ENCODE measurements around the gene LENG9.
"Not testable (repeated sequence)": the region's sequence is repeated elsewhere in the genome, so short reads cannot be mapped to it uniquely, and the experiment has no call there.

Gene LENG9

GRCh38 chr19:54449701-54450069 lies 13.9 kb downstream of the LENG9 start:
- no peak for TF ChIP-seq CTCF (IDR thresholded peaks at IDR 0.05)
- no peaks in the 10 kb centered on the region for H3K27me3 ChIP-seq
- H3K9me3 ChIP-seq = no peaks in the 10 kb centered on the region
- peak overlapping the region; percentile 66 to 91 for H3K4me3 ChIP-seq (ENCODE audit: low read depth in 1 of 2, low read length in 1 of 2)
- peaks cover 48% of the 10 kb centered on the region for H3K36me3 ChIP-seq
- H3K27ac ChIP-seq = peak overlapping the region; percentile 97
- H3K4me1 ChIP-seq (ENCODE audit: control insufficient read depth in 1 of 2, insufficient read depth in 1 of 2, low read depth in 1 of 2, low read length in 1 of 2) = peaks cover 31 to 33% of the 10 kb centered on the region in 2 experiments

- H3K36me3 ChIP-seq = peaks cover 43% of the 10 kb centered on the region
- peak; percentile 30 for TF ChIP-seq CTCF (IDR thresholded peaks at IDR 0.05)
- peak within 1 kb of the TSS; percentile 66 to 91 for H3K4me3 ChIP-seq (ENCODE audit: low read depth in 1 of 2, low read length in 1 of 2)
- peaks cover 31 to 33% of the 10 kb centered on the region in 2 experiments for H3K4me1 ChIP-seq (ENCODE audit: control insufficient read depth in 1 of 2, insufficient read depth in 1 of 2, low read depth in 1 of 2, low read length in 1 of 2)
- H3K9me3 ChIP-seq = no peaks in the 10 kb centered on the region
- peak within 1 kb of the TSS; percentile 97 for H3K27ac ChIP-seq
- no peaks in the 10 kb centered on the region for H3K27me3 ChIP-seq
Measured at GRCh38 chr19:54448774-54449700, 14.5 kb downstream of the LENG9 start, which contains the start of gene LENG8. LENG8 (plus strand) TSS chr19:54449199; CDS start chr19:54451345, 2,146 bp downstream.

GRCh38 chr19:54448040-54448773 lies 15.4 kb downstream of the LENG9 start:
- Histone ChIP-seq H3K27ac (peak overlapping the region; percentile 97), H3K9me3 (no peaks in the 10 kb centered on the region), H3K27me3 (no peaks in the 10 kb centered on the region), H3K4me1 (ENCODE audit: control insufficient read depth in 1 of 2, insufficient read depth in 1 of 2, low read depth in 1 of 2, low read length in 1 of 2) (peaks cover 31 to 33% of the 10 kb centered on the region in 2 experiments), H3K36me3 (peaks cover 35% of the 10 kb centered on the region), H3K4me3 (ENCODE audit: low read depth in 1 of 2, low read length in 1 of 2) (peak overlapping the region; percentile 66 to 91)
- TF ChIP-seq CTCF (IDR thresholded peaks at IDR 0.05) = no peak

- not testable (repeated sequence) for H3K4me3 ChIP-seq (ENCODE audit: low read depth in 1 of 2, low read length in 1 of 2); H3K27ac ChIP-seq; H3K9me3 ChIP-seq; H3K27me3 ChIP-seq
- Histone ChIP-seq H3K4me1 (ENCODE audit: control insufficient read depth in 1 of 2, insufficient read depth in 1 of 2, low read depth in 1 of 2, low read length in 1 of 2) (peaks cover 30 to 31% of the 10 kb centered on the region in 2 experiments), H3K36me3 (peaks cover 21% of the 10 kb centered on the region)
Measured at GRCh38 chr19:54446349-54446748, 17.2 kb downstream of the LENG9 start.

GRCh38 chr19:54444737-54445136 lies 18.8 kb downstream of the LENG9 start:
- Histone ChIP-seq H3K9me3 (no peaks in the 10 kb centered on the region), H3K36me3 (peaks cover 21% of the 10 kb centered on the region), H3K4me1 (ENCODE audit: control insufficient read depth in 1 of 2, insufficient read depth in 1 of 2, low read depth in 1 of 2, low read length in 1 of 2) (peaks cover 14% of the 10 kb centered on the region in 2 experiments), H3K27ac (no peak overlapping the region), H3K4me3 (ENCODE audit: low read depth in 1 of 2, low read length in 1 of 2) (no peak overlapping the region), H3K27me3 (no peaks in the 10 kb centered on the region)
- no peak for TF ChIP-seq CTCF (IDR thresholded peaks at IDR 0.05)

Measured in neutrophil (primary cell).